Measurements from ENCODE around the gene ABCA4. TPM values are rescaled to one million over a fixed set of nuclear protein-coding genes. Genes with fewer than 3 reads are reported as not detected.
A peak's percentile ranks its signal among the peaks of the same experiment; 100 is the strongest.

ABCA4 gene
- polyA plus RNA-seq, 3 donors = 5.8 to 15.2 (median 7.1) TPM

DNA sequence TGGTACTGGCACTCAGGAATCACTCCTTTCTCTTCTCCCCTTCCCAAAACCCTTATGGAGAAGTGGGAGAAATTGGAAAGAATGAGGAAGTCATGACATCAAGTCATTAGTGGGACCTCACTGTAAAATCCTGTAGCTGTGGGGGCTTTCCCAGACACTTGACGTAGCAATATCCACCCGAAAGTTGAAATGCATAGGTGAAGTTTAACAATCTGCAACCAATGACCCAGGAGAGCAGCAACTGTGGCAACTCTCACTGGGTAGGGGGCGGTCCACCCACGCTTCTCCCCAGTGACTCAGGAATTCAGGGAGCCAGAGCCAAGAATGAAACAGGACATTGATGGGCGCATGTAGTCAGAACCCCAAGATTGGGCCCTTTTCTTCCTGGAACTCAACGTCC is 27.0 kb downstream of the ABCA4 start:
- DNase-seq (ENCODE audit: extremely low read depth in 1 of 11, low read depth in 9 of 11, low spot score in 4 of 11) = no peak

DNA sequence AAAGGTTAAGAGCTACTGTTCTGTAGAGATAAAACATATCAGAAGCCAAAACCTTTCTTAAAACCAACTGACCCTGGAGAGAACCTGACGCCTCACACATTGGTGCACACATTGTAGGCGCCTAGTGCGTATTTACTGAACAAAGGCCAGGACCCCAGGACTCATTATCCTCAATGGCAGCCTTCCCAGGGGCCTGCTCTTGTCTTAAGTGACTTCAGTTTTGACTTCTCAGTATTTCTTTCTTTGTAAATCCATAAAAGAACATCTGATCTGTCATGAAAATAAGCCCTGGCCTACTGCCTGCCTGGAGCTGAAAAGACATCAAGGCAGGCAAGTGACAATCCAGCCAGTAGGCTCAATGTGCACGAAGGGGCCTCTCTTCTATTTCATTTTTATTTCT is 27.6 kb downstream of the ABCA4 start:
- no peak for DNase-seq (ENCODE audit: extremely low read depth in 1 of 11, low read depth in 9 of 11, low spot score in 4 of 11)

DNA sequence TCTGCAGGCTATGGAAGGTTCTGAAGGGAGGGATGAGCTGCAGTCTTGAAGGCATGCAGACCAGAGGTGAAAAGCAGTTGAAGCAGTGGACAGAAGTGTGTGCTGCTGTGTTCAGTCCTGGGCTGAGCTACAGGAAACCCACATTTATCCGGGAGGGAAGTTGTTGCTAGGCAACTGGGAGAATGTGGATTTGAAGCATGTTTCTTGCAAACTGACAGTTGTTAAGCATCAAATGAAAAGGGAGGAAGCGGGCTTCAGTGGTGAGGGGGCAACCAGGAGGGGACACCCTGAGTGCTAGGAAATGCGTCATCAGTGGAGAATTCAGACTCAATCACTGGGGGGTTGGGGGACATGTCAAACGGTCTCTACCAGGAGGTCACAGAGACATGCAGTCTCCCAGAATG is 28.7 kb downstream of the ABCA4 start:
- DNase-seq (ENCODE audit: extremely low read depth in 1 of 11, low read depth in 9 of 11, low spot score in 4 of 11) = peak in 4 of 11 donors; percentile 74 to 84 (median 79)

DNA sequence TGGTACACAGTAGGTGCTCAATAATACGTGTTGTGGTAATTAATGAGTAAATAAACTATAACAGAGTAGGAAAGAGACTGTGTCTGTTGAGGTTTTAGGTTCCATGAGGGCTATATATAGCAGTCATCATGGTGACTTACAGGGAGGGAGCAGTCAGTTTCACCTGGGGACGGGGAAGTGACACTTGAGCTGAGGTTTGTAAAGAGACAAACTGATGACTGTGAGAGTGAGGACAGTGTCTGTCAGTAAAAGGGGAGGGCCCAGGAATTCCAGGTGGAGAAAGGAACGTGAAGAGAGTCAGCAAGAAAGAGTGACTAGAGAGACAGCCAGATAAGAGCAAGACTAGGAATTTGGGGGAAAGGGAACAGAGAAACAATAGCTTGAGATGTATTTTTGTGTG is 30.2 kb downstream of the ABCA4 start:
- DNase-seq (ENCODE audit: extremely low read depth in 1 of 11, low read depth in 9 of 11, low spot score in 4 of 11) = no peak

DNA sequence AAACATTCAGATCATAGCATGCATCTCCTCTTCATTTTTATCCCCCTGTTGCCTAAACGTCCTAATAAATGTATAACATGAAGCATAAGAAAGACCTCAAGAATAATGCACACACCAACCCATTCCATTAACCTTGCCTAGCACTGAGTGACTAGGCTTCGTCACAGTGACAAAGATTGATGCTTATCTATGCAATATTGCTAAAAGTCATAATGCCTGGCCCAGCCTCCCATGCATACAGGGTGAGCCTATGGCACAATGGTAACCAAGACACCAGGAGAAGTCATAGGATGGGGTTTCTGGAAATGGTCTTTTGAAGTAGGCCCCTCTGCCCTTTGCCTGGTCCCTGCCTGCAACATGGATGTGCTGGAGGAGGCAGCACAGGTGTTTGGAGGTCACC is 33.8 kb downstream of the ABCA4 start:
- DNase-seq (ENCODE audit: extremely low read depth in 1 of 11, low read depth in 9 of 11, low spot score in 4 of 11) = no peak

DNA sequence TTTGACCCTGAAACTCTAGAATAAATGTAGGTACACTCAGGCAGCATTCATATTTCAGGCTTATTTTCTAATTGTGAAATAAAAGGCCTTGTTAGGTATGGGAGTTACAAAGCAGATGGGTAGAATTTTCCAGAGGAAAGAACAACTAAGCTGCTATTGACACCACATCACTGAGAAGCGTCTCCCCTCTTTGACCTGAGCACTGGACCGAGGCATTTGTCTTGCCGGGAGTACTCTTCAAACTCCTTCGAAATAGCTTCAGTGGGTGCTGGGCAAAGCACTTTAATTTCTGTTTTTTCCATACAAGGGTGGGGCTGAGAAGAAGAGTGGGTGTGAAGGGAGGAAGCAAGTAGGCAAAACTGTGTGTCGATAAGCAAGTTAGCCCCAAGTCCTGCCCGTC is 36.4 kb downstream of the ABCA4 start:
- no peak for DNase-seq (ENCODE audit: extremely low read depth in 1 of 11, low read depth in 9 of 11, low spot score in 4 of 11)

DNA sequence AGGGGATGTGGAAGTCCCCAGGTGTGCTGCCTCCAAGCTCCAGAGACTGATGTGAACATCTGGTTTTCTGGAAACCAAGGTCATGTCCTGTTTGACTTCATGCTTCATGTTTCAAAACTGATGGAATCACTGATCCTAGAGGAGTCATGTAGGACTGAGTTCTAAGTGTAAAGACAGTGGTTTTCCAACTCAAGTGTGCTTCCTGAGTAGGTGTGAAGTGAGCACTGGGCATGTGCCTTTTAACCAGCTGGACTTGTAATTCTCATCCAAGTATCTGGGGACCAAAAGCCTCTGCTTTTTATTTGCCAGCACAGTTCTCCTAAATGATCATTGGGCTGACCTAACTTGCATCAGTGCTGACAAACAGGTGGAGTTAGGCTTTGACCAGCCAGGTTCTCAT is 36.9 kb downstream of the ABCA4 start:
- no peak for DNase-seq (ENCODE audit: extremely low read depth in 1 of 11, low read depth in 9 of 11, low spot score in 4 of 11)

DNA sequence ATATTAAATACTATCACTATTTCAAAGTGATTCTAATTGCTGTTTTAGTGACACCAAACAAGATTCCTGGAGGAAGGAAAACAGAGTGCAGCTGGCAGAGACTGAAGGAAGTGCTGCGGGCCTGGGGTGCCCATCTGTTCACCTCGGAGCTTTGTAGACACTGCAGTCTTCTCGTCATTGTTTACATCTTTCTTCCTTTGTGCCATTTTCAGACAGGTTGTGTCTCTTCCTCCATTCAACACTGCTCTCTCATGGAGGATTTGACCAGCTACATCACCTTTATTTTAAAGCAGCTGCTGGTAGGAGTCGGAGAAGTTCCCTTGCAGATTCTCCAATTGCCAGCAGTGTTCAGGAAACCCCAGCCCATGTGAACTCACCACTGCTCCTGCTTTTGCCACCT is 37.3 kb downstream of the ABCA4 start:
- no peak for DNase-seq (ENCODE audit: extremely low read depth in 1 of 11, low read depth in 9 of 11, low spot score in 4 of 11)

DNA sequence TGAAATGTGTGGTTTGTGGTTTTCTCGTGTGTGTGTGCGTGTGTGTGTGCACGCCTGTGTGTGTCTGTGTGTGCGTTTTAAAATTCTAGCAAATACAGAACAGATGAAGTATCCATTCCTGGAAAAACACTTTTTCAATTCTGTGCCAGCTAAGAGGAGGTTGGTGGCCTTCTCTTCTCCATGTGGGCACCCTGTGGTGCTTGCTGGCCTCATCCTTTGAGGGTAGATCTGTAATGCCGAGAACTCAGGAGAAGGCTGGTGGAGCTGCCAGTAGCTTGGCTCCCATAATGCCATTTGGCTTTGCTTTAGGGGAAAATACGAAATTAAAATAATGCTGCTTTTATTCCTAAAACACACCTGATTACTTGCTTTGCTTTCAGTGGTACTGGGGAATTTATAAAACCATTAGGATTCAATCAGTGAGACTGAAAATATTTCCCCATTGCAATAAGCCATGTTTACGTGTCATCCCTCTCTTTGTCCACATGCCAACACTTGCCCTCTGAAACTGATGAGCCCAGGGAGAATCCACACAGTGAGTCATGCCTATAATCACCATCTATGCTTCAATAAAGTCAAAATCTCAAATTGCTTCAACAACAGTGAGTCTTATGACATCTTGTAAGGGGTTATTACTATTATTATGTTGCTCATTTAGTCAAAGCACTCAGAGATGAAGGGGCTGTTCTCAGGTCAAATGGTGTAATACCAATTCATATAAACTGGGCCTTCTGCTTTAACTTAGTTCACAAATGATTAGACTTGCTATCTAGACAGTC is 39.2 kb downstream of the ABCA4 start:
- DNase-seq (ENCODE audit: extremely low read depth in 1 of 11, low read depth in 9 of 11, low spot score in 4 of 11) = no peak

DNA sequence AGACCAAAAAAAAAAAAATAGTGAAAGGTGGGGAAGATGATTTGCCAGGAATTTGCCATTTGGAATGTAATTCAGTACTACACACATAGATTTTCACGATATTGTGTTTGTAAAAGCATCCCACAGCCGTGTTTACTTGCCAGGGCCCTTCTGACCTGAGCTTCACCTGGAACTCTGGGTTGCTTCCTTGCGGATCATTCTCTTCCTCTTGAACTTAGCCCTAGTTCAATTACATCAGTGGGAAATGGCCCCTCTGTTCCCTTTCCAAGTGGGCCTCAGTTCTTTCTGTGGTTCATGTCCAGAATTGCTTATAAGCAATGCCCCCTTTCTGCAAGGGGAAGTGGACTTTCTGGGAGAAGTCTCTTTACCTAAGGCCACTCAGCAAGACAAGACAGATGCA is 41.0 kb downstream of the ABCA4 start:
- no peak for DNase-seq (ENCODE audit: extremely low read depth in 1 of 11, low read depth in 9 of 11, low spot score in 4 of 11)

DNA sequence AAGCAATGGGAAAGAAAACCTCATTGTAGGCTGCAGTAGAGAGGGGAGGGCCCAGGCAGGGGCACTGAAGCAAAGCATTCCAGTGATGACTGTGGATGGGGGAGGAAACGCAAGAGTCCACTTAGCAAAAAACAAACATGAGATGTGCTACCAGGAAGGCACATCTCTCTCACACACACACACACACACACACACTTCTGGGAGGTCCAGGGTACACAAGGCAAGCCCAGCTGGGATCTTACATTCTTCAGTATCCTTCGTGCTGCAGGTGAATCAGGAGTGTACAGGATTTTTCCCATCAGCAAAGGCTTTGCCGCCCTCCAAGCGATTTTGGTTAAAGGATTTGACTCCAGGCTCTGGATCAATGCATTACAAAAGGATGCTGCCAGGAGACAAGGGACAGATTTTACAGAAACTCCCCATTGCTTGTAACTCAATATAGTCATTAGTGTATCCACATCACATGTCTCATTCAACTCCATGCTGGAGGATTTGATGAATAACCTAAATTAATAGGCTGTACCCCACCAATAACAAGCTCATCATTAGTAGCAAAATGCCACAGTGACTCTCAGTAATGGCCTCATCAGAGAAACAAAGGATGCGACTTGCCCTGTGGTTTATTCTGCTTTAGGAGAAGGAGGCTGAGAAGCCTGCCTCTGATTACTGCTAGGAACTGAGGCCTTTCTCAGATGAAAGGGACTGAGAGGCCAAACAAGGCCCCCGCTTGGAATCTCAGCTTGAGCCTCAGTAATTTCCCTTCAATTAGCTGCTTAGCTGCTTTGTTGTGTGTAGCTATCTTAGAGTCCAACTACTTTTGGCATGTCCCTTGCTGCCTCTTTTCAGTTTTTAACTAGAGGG is 41.6 kb downstream of the ABCA4 start:
- peak in 6 of 11 donors; percentile 66 to 87 (median 82) for DNase-seq (ENCODE audit: extremely low read depth in 1 of 11, low read depth in 9 of 11, low spot score in 4 of 11)

DNA sequence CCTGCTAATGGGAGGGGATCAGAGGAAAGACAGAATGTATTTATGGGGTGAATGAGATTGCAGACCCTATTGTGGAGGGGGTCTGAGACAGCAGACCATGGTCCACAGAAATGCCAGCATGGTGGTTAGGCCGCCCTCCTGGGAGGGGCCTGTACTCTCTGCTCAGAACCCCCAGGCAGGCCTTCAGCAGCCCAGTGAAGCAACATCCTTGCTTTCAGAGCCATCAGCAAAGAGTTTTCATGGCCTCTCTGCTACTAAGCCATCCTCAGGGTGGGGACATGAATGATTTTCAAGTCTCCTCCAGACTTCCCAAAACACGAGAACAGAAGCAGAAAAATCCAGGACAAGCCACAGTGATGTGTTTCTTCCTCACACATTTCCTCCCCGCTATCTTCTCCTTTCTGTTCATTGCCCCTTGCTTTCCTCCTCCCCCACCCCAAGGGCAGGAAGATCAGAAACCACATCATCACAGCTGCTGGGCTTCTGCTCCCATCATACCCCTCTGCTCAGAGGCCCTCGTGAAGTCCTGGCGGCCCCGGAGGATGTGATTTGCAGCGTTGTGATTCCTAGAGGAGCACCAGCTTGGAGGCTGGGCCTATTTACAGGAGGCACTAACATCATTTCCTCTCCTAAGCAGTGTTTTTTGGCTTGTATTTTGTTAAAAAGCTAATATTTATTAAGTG is 48.0 kb downstream of the ABCA4 start:
- DNase-seq (ENCODE audit: extremely low read depth in 1 of 11, low read depth in 9 of 11, low spot score in 4 of 11) = no peak

DNA sequence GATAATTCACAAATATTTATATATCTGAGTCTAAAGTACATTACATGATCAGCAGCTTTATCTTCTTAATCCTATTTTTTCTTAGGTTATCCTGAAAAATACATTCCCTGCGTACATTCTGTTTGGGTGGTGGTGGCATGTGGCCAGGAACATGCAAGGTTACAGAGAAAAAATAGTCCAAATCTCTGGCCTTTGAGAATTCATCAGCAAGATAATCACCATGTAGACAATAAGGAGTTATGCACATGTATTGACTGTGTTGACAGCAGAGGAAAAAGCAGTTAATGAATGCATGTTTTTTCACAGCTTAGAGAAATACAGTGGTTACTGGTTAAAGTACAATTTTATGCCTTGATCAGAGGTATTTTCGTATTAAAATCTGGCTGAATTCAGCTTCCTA is 49.0 kb downstream of the ABCA4 start:
- DNase-seq (ENCODE audit: extremely low read depth in 1 of 11, low read depth in 9 of 11, low spot score in 4 of 11) = no peak

DNA sequence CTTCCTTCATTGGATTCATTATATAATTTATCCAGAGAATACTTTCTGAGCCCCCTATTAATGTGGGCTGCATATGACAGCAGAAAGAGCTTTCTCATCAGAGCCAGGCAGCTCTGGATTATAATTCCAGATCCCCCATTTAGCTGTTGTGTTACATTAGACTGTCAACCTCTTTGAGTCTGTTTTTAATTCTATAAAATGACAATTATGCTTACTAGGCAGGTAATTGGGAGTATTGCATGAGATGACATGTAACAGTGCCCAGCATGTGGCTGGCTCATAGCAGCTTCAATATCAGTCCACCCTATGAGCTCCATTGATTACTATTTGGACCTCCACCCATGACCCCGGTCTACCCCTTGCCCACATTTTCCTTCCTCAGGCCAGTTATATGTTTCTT is 49.6 kb downstream of the ABCA4 start:
- DNase-seq (ENCODE audit: extremely low read depth in 1 of 11, low read depth in 9 of 11, low spot score in 4 of 11) = no peak

DNA sequence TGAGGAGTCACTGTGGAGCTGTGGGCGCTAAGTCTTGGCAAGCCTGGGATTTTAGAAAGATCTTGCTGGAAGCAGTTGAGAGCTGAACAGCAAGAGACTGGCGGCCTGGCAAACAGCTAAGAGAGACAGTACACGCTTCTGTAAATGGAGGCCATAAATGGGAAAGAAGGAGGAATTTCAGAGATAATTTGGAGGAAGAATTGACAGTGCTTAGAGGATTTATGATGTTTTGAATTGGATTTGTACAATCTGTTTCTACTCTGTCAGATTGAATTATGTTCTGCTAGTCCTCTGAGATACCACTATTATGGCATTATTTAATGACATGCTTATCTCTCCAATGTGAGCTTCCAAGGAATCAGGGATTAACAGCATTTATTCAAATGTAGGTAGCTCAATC is 50.1 kb downstream of the ABCA4 start:
- no peak for DNase-seq (ENCODE audit: extremely low read depth in 1 of 11, low read depth in 9 of 11, low spot score in 4 of 11)

DNA sequence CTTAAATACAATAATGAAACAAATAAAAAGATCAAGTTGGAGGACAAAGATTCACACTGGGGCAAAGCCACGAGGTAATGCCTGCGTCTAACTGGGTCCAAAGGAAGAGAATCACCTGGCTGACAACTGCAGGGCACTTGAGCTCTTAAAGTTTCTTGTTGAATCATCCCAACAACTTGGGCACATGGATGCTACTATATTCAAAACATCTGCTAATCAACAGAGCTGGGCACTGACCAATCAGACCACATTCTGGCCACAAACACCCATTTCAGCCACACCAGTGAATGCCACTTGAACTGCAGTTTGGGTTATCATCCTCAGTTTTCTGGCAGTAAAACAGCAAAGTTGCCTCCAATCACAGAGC is 51.0 kb downstream of the ABCA4 start:
- no peak for DNase-seq (ENCODE audit: extremely low read depth in 1 of 11, low read depth in 9 of 11, low spot score in 4 of 11)

DNA sequence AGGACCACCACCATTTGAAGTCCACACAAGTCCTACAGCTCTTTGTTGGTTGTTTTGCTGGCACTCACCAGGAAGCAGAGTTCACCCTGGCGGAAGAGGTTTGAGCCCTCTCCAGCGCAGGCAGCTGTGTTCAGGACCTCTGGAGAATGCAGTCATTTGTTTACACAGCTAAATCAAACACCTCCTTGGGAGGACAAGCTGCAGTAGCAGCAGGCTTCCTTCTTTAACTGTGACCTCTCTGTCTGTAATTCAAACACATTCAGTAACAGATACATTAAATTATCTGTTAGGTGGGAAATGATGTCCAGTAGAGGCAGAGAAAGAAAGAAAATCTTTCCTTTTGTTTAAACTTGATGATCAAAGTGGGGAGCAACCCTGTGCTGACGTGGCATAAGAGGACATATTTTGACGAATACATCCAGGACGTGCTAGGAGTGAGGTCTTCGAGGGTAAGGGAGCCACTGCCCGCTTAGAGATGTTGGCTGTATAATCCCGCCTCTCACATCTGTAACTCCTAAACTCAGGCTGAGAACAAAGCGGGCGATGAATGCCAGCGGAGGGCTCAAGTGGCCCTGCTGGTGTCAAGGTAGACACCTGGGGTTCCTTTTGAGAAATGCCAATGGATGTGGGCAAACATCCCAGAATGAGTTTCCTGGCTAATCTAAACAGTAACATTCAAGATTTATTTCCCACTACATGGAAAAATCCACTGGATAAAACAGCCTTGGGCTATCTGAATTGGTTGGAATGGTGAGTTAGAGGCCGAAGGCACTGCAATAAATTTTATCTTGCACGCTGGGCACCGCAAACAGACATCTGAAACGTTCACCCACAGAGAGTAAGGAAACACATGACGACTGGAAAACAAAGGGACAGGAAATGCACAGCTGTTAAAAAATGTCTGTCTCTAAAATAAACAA is 51.7 kb downstream of the ABCA4 start:
- DNase-seq (ENCODE audit: extremely low read depth in 1 of 11, low read depth in 9 of 11, low spot score in 4 of 11) = peak in 6 of 11 donors; percentile 64 to 78 (median 68)

DNA sequence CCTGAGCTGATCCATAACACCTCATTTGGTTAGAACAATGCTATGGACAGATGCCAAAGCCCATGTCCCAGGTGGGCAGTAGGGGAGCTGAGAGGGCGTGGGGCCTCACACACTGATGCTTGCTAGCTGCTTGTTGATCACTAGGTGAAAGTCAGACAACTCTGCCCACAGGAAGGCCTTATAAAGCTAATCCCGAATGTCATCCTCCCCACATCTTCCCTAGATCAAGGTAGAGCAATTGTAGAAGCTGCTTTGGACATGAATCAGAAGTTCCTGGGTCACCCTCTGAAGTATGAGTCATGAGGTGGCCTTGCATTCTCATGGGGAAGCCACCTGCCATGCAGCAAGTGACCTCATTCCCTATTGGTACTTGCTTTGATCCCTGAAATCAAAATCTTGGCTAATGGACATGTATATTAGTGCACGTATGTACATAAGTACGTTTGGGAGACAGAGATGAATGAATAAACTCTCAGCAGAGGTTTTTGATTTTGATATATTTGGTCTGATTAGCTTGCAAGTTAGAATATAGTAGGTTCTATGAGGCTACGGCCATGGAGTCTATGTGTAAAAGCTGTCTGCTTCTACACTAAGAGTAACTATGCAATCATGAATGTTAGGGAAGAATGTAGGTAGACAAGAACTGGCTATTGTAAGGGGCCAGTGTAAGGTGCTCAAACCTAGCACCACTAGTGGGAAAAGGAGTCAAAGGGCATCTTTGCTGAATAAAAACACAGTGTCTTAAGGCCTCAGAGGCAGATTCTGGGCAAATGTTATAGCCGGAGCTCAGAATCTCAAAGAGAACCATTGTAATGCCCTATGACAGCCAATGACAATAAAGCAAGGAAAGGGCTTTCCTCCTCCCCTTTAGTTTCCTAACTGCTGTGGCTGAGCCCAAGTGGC is 52.6 kb downstream of the ABCA4 start:
- DNase-seq (ENCODE audit: extremely low read depth in 1 of 11, low read depth in 9 of 11, low spot score in 4 of 11) = no peak

Measured in renal cortex interstitium (tissue), 11 donors.